CD8-positive, alpha-beta memory T cell (primary cell): ENCODE data around the gene STAB2. TPM values are rescaled to one million over a fixed set of nuclear protein-coding genes. Genes with fewer than 3 reads are reported as not detected.

Experiments
- CTCF ChIA-PET: fragments of 350-600 bp; sonication (Branson Sonifier 250); formaldehyde crosslinking; loops from one replicate; lab custom pipeline; 2021; ENCODE audit warnings: antibody characterized with exemption; lab: Charles Lee
- POLR2A ChIA-PET: fragments of 350-600 bp; sonication (Branson Sonifier 250); formaldehyde crosslinking; loops from one replicate; lab custom pipeline; 2021; ENCODE audit warnings: antibody characterized with exemption; lab: Charles Lee
- DNase-seq, 5 donors: peaks; one replicate each; pipeline versions ENCODE4 v3.0.0 to v3.0.0-alpha.2; 2020 to 2022; ENCODE audit warnings: mixed read lengths in 1 of 5
- H3K27ac ChIP-seq: one replicate; pipeline ENCODE4 v1.7.0; 2013; ENCODE audit warnings: low read depth, mild to moderate bottlenecking, low read length, moderate library complexity
- H3K27me3 ChIP-seq: 2 replicates; pipeline ENCODE4 v1.7.0; 2013; ENCODE audit warnings: low read length, mild to moderate bottlenecking; ENCODE audit not compliant: insufficient read depth, poor library complexity, severe bottlenecking
- H3K36me3 ChIP-seq: 2 replicates; pipeline ENCODE4 v1.7.0; 2013; ENCODE audit warnings: mild to moderate bottlenecking, low read length, moderate library complexity; ENCODE audit not compliant: insufficient read depth
- H3K4me1 ChIP-seq: 2 replicates; pipeline ENCODE4 v1.7.0; 2013; ENCODE audit warnings: mild to moderate bottlenecking, low read length, moderate library complexity; ENCODE audit not compliant: insufficient read depth
- H3K4me3 ChIP-seq: 2 replicates; pipeline ENCODE4 v1.7.0; 2013; ENCODE audit warnings: mild to moderate bottlenecking, low read length
- H3K9me3 ChIP-seq: 2 replicates; pipeline ENCODE4 v1.7.0; 2013; ENCODE audit warnings: mild to moderate bottlenecking, low read length
- H3K27ac Mint-ChIP-seq, 8 donors: one replicate each; pipeline ENCODE4 v1.8.0; 2020 to 2021; ENCODE audit warnings: mixed read lengths in 8 of 8, mild to moderate bottlenecking in 6 of 8, inconsistent platforms in 3 of 8, moderate library complexity in 3 of 8
- H3K27me3 Mint-ChIP-seq, 2 donors: one replicate each; pipeline ENCODE4 v1.8.0; 2020 to 2021; ENCODE audit warnings: mixed read lengths in 2 of 2, mild to moderate bottlenecking in 1 of 2, moderate library complexity in 1 of 2
- H3K36me3 Mint-ChIP-seq, 3 donors: one replicate each; pipeline ENCODE4 v1.8.0; 2020 to 2021; ENCODE audit warnings: mixed read lengths in 3 of 3, inconsistent platforms in 1 of 3, mild to moderate bottlenecking in 1 of 3
- H3K4me1 Mint-ChIP-seq, 3 donors: one replicate each; pipeline ENCODE4 v1.8.0; 2020 to 2021; ENCODE audit warnings: mixed read lengths in 3 of 3, inconsistent platforms in 1 of 3, mild to moderate bottlenecking in 1 of 3
- H3K4me3 Mint-ChIP-seq, 7 donors: one replicate each; pipeline ENCODE4 v1.8.0; 2020 to 2021; ENCODE audit warnings: mixed read lengths in 7 of 7, mild to moderate bottlenecking in 6 of 7, moderate library complexity in 4 of 7, inconsistent platforms in 2 of 7
- H3K9me3 Mint-ChIP-seq, 5 donors: one replicate each; pipeline ENCODE4 v1.8.0; 2020 to 2022; ENCODE audit warnings: mixed read lengths in 5 of 5, mild to moderate bottlenecking in 3 of 5, moderate library complexity in 2 of 5, inconsistent platforms in 1 of 5
- polyA plus RNA-seq: library from polyadenylated mRNA; unstranded; fragments of 300-500 nt; fragmentation: Illumina TruSeq; gene quantifications from one replicate; pipeline ENCODE4 v1.2.3, GENCODE V29; 2021
- total RNA-seq, 2 experiments: library from RNA; stranded (reverse); gene quantifications; one replicate each; pipeline ENCODE4 v1.2.3, GENCODE V29; 2021

The STAB2 gene
- total and polyA plus RNA-seq, 3 experiments from 2014 or later, result not detected

GRCh38 chr12:103657331-103657730 lies 70.3 kb downstream of the STAB2 start:
- CTCF ChIA-PET, result interaction anchor here (0.9 kb wide), 1 partner anchor 19 kb away, joined by 3 read pairs; no protein-coding TSS in a partner anchor
- peaks cover 11 to 14% of the 10 kb centered on the region in 2 donors for H3K27me3 Mint-ChIP-seq
- POLR2A ChIA-PET, result no interaction called here

GRCh38 chr12:103664626-103665025 lies 77.6 kb downstream of the STAB2 start:
- POLR2A ChIA-PET, result no interaction called here
- CTCF ChIA-PET, result no interaction called here
- Mint-ChIP-seq H3K4me1 (no peaks in the 10 kb centered on the region), H3K4me3 (no peak overlapping the region), H3K27me3 (peaks cover 11 to 14% of the 10 kb centered on the region in 2 donors), H3K36me3 (peaks cover 0 to 2% (median 0%) of the 10 kb centered on the region in 3 donors), H3K27ac (no peak overlapping the region), H3K9me3 (no peaks in the 10 kb centered on the region)
- no peak for DNase-seq
- Histone ChIP-seq H3K9me3 (no peaks in the 10 kb centered on the region), H3K4me1 (no peaks in the 10 kb centered on the region), H3K36me3 (no peaks in the 10 kb centered on the region), H3K27me3 (no peaks in the 10 kb centered on the region), H3K27ac (no peak overlapping the region), H3K4me3 (no peak overlapping the region)

More at GRCh38 chr12:103657331-103657730, 70.3 kb downstream of the STAB2 start:
- Histone ChIP-seq H3K9me3 (no peaks in the 10 kb centered on the region), H3K36me3 (no peaks in the 10 kb centered on the region), H3K4me3 (no peak overlapping the region), H3K4me1 (peaks cover 4% of the 10 kb centered on the region), H3K27ac (no peak overlapping the region), H3K27me3 (no peaks in the 10 kb centered on the region)
- Mint-ChIP-seq H3K27ac (no peak overlapping the region), H3K9me3 (peaks cover 0 to 6% (median 0%) of the 10 kb centered on the region in 5 donors), H3K36me3 (peaks cover 0 to 2% (median 0%) of the 10 kb centered on the region in 3 donors), H3K4me1 (peaks cover 0 to 4% (median 0%) of the 10 kb centered on the region in 3 donors), H3K4me3 (no peak overlapping the region)
- no peak for DNase-seq

GRCh38 chr12:103665971-103666370 lies 78.9 kb downstream of the STAB2 start:
- no peaks in the 10 kb centered on the region for H3K36me3 Mint-ChIP-seq
- peaks cover 11% of the 10 kb centered on the region in 2 donors for H3K27me3 Mint-ChIP-seq
- no peak overlapping the region for H3K27ac Mint-ChIP-seq
- H3K4me3 ChIP-seq, result no peak overlapping the region
- ChIA-PET POLR2A (no interaction called here), CTCF (no interaction called here)
- H3K9me3 ChIP-seq, result no peaks in the 10 kb centered on the region
- no peaks in the 10 kb centered on the region for H3K36me3 ChIP-seq
- no peaks in the 10 kb centered on the region for H3K4me1 Mint-ChIP-seq
- H3K4me3 Mint-ChIP-seq, result no peak overlapping the region
- no peak overlapping the region for H3K27ac ChIP-seq
- DNase-seq, result no peak
- H3K9me3 Mint-ChIP-seq, result no peaks in the 10 kb centered on the region
- no peaks in the 10 kb centered on the region for H3K4me1 ChIP-seq
- no peaks in the 10 kb centered on the region for H3K27me3 ChIP-seq

GRCh38 chr12:103667125-103667524 lies 80.1 kb downstream of the STAB2 start:
- DNase-seq, result no peak
- H3K36me3 Mint-ChIP-seq, result no peaks in the 10 kb centered on the region
- no peak overlapping the region for H3K27ac Mint-ChIP-seq
- no peak overlapping the region for H3K4me3 Mint-ChIP-seq
- peaks cover 11% of the 10 kb centered on the region in 2 donors for H3K27me3 Mint-ChIP-seq
- H3K9me3 Mint-ChIP-seq, result no peaks in the 10 kb centered on the region
- H3K36me3 ChIP-seq, result no peaks in the 10 kb centered on the region
- ChIA-PET CTCF (no interaction called here), POLR2A (no interaction called here)
- H3K27ac ChIP-seq, result no peak overlapping the region
- H3K4me1 ChIP-seq, result no peaks in the 10 kb centered on the region
- H3K4me3 ChIP-seq, result no peak overlapping the region
- no peaks in the 10 kb centered on the region for H3K4me1 Mint-ChIP-seq
- H3K27me3 ChIP-seq, result no peaks in the 10 kb centered on the region
- H3K9me3 ChIP-seq, result no peaks in the 10 kb centered on the region

GRCh38 chr12:103668520-103668919 lies 81.4 kb downstream of the STAB2 start:
- ChIA-PET POLR2A (no interaction called here), CTCF (no interaction called here)
- peaks cover 11 to 13% of the 10 kb centered on the region in 2 donors for H3K27me3 Mint-ChIP-seq
- H3K4me3 Mint-ChIP-seq, result no peak overlapping the region
- Histone ChIP-seq H3K36me3 (no peaks in the 10 kb centered on the region), H3K9me3 (no peaks in the 10 kb centered on the region), H3K4me1 (no peaks in the 10 kb centered on the region), H3K27ac (no peak overlapping the region), H3K27me3 (no peaks in the 10 kb centered on the region), H3K4me3 (no peak overlapping the region)
- H3K27ac Mint-ChIP-seq, result no peak overlapping the region
- no peak for DNase-seq
- no peaks in the 10 kb centered on the region for H3K36me3 Mint-ChIP-seq
- no peaks in the 10 kb centered on the region for H3K4me1 Mint-ChIP-seq
- no peaks in the 10 kb centered on the region for H3K9me3 Mint-ChIP-seq

GRCh38 chr12:103671367-103671766 lies 84.3 kb downstream of the STAB2 start:
- DNase-seq, result no peak
- Histone ChIP-seq H3K27ac (no peak overlapping the region), H3K36me3 (no peaks in the 10 kb centered on the region), H3K9me3 (no peaks in the 10 kb centered on the region), H3K4me3 (no peak overlapping the region), H3K27me3 (no peaks in the 10 kb centered on the region), H3K4me1 (no peaks in the 10 kb centered on the region)
- POLR2A ChIA-PET, result no interaction called here
- no peaks in the 10 kb centered on the region for H3K9me3 Mint-ChIP-seq
- no peak overlapping the region for H3K4me3 Mint-ChIP-seq
- peaks cover 8 to 11% of the 10 kb centered on the region in 2 donors for H3K27me3 Mint-ChIP-seq
- H3K27ac Mint-ChIP-seq, result no peak overlapping the region
- CTCF ChIA-PET, result no interaction called here
- no peaks in the 10 kb centered on the region for H3K4me1 Mint-ChIP-seq
- H3K36me3 Mint-ChIP-seq, result no peaks in the 10 kb centered on the region

- H3K4me3 ChIP-seq, result no peak overlapping the region
- no peaks in the 10 kb centered on the region for H3K9me3 ChIP-seq
- H3K4me3 Mint-ChIP-seq, result no peak overlapping the region
- no peaks in the 10 kb centered on the region for H3K9me3 Mint-ChIP-seq
- no peaks in the 10 kb centered on the region for H3K27me3 ChIP-seq
- no peaks in the 10 kb centered on the region for H3K36me3 ChIP-seq
- no peaks in the 10 kb centered on the region for H3K36me3 Mint-ChIP-seq
- no peak overlapping the region for H3K27ac ChIP-seq
- DNase-seq, result no peak
- ChIA-PET POLR2A (no interaction called here), CTCF (no interaction called here)
- no peaks in the 10 kb centered on the region for H3K4me1 Mint-ChIP-seq
- no peaks in the 10 kb centered on the region for H3K4me1 ChIP-seq
- H3K27ac Mint-ChIP-seq, result no peak overlapping the region
- peaks cover 11 to 21% of the 10 kb centered on the region in 2 donors for H3K27me3 Mint-ChIP-seq
Measured at GRCh38 chr12:103672401-103673119, 85.5 kb downstream of the STAB2 start.

- no peaks in the 10 kb centered on the region for H3K4me1 Mint-ChIP-seq
Measured at GRCh38 chr12:103673487-103673886, 86.4 kb downstream of the STAB2 start.

More at GRCh38 chr12:103673487-103673886, 86.4 kb downstream of the STAB2 start:
- no peaks in the 10 kb centered on the region for H3K36me3 ChIP-seq
- H3K4me1 ChIP-seq, result no peaks in the 10 kb centered on the region
- Mint-ChIP-seq H3K27me3 (peaks cover 11 to 22% of the 10 kb centered on the region in 2 donors), H3K27ac (no peak overlapping the region), H3K36me3 (no peaks in the 10 kb centered on the region), H3K9me3 (no peaks in the 10 kb centered on the region), H3K4me3 (no peak overlapping the region)
- no peak overlapping the region for H3K27ac ChIP-seq
- ChIA-PET POLR2A (no interaction called here), CTCF (no interaction called here)
- no peaks in the 10 kb centered on the region for H3K9me3 ChIP-seq
- DNase-seq, result no peak
- H3K4me3 ChIP-seq, result no peak overlapping the region
- H3K27me3 ChIP-seq, result no peaks in the 10 kb centered on the region
